GM21526 (cell line): Measurements from ENCODE around the gene TMEM33.
A peak's percentile ranks its signal among the peaks of the same experiment; 100 is the strongest.

Source experiments
- ATAC-seq: cut with Tn5 transposase; IDR thresholded peaks from one replicate; pipeline ENCODE4 v1.9.1; 2021; ENCODE audit warnings: moderate library complexity; ENCODE audit not compliant: unreplicated experiment, low FRiP score

TMEM33 gene

GRCh38 chr4:41935652-41936021 is 408 bp downstream of the TMEM33 start:
- ATAC-seq, result peak; percentile 13

- no peak for ATAC-seq
These were observed 3.9 kb downstream of the TMEM33 start for GRCh38 chr4:41939016-41939626.

DNA sequence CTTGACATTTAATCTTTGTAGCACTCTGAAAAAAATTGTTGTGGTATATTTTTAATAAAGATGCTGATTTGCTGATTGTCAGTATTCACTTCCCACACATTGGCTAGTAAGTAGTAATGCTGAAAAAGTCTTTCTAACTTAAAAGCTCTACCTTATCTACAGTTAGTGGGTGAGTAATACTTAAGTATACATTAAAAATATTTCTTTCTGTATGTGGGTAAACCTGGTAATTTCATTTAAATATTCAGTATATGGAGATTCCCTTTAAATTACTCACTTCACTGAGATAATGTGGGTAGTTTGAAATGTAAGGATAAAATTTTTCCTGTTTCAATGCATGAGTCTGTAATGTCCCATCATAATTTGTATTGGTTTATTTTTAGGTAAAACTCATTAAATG is 5.6 kb downstream of the TMEM33 start:
- no peak for ATAC-seq

DNA sequence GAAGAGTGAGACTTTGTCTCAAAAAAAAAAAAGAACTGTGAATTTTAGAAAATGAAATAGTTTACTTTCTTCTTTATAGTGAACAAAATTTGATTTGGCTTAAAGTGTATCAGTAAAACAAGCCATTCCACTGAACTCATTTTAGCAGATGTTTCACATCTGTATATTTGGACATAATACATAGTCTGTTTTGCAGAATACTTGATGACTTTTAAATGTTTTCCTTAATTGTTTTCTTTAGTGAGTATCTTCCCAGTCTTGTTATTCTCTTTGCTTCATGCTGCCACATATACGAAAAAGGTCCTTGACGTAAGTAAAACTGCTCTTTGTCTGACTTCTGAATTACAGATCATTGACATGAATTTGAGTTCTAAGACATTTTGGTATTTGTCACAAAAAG is 8.3 kb downstream of the TMEM33 start:
- ATAC-seq, result no peak

DNA sequence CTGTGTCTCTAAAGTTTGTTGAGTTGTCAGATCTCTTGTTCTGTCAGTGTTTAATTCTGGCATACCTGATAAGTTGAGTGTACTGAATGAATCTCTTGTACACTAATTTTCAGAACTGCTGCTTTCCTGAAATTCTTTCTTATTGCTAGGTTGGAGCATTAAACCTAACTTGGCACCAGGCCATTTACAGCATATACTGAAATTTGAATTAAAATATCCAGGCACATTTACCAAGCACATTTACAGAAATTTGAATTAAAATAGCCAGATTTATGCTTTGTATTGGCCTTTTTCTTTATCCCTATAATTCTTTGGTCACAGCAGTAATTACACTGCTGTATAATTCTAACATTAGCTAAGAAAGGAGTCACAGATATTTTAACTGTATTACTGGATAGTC is 8.9 kb downstream of the TMEM33 start:
- ATAC-seq, result no peak

DNA sequence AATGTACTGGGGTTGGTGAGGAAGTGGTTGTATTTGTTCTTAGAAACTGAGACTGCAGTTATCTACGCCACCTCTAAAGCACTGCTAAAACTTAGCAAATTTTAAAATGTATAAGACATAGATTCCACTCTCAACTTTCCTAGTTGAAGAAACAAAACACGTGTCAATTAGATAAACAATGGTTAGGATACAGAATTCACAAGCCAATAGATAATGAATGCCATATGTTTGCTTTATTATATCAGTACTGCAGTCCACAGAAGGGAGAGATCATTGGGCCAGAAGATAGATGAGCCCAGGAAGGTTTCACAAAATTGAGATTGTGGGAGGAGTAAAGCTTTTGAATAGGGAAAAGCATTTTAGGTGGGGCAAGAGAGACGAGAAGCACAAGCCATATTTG is 14.3 kb downstream of the TMEM33 start:
- ATAC-seq, result no peak

DNA sequence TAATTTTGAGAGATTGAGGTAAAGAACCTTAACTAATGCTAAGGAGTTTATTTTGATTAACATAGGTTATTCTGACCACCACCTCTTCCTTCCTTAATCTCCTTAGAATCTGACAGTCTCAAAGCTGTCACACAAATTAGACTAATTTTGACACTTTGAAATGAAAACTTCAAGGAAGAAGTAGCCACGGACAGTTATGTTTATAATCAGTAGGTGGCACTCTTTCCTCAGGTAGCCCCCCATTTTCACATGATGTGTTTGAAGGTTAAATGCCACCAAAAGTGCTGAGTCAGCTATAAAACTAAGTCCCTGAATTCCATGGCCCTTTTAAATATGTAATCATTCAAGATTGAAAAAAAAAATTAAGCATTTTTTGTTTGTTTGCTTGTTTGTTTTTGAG is 22.4 kb downstream of the TMEM33 start:
- no peak for ATAC-seq

- ATAC-seq, result no peak
These were observed 27.9 kb downstream of the TMEM33 start for GRCh38 chr4:41963105-41963504.

DNA sequence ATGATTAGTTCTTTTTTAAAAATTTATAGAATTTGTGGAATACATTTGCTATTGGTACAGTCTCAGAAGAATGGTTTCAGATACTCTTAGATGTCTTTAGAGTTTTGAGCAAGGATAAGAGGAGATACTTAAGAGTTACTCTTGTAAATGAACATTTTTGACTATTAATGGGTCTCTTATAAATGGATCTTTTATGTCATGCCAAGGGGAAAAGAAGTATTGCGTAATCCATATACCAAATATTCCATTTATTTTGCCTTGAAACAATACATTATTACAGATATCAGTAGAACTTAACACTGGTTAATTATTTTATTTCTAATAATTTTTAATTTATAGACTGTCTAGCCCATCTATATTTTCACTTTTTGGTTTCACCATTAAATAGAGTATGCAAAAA is 29.2 kb downstream of the TMEM33 start:
- ATAC-seq, result no peak

- no peak for ATAC-seq
These were observed 32.2 kb downstream of the TMEM33 start for GRCh38 chr4:41967392-41967791.

DNA sequence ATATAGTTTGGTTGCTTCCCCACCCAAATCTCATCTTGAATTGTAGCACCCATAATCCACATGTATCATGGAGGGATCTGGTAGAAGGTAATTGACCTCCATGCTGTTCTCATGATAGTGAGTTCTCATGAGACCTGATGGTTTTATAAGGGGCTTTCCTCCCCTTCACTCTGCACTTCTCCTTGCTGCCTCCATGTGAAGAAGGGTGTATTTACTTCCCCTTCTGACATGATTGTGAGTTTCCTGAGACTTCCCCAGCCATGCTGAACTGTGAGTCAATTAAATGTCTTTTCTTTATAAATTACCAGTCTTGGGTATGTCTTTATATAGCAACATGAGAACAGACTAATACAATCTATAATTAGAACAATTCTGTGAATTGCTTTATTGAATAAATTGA is 34.4 kb downstream of the TMEM33 start:
- no peak for ATAC-seq

GRCh38 chr4:41975341-41975740 is 40.1 kb downstream of the TMEM33 start:
- no peak for ATAC-seq

- no peak for ATAC-seq
These were observed 41.7 kb downstream of the TMEM33 start for GRCh38 chr4:41976775-41977516.

DNA sequence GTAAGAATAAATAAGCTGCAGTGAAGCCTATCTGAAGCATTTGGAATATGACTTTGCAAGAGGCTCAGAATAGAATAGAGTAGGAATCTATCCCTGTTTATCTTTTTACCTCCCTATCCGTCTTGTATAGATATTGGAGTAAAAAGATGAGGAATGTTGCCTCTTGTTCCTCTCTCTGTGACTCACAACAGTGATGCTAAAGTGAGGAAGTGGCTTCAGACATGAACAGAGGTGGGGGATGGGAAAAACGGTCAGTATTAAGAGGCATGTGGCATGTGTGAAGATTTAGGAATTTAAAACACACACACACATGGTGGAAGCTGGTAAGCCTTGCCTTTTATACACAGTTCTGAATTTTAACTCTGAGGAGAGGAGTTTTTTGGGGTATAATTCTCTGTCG is 42.5 kb downstream of the TMEM33 start:
- no peak for ATAC-seq

- no peak for ATAC-seq
These were observed 46.2 kb downstream of the TMEM33 start, which contains the start of gene DCAF4L1 for GRCh38 chr4:41981456-41981855. Gene DCAF4L1 (plus strand): TSS chr4:41981756. CDS start chr4:41981793, 37 bp downstream.

DNA sequence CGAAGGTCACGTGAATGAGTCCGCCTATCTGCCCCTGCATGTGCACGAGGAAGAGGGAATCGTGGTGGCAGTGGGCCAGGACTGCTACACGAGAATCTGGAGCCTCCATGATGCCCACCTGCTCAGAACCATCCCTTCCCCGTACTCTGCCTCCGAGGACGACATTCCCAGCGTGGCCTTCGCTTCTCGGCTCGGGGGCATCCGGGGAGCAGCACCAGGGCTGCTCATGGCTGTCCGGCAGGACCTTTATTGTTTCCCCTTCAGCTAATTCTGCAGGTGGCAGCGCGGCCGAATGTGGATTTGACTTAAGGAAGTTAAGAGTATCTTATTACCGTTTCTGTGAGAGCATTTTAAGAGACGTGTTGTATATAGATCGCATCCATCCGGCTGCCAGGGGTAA is 47.5 kb downstream of the TMEM33 start:
- ATAC-seq, result no peak

DNA sequence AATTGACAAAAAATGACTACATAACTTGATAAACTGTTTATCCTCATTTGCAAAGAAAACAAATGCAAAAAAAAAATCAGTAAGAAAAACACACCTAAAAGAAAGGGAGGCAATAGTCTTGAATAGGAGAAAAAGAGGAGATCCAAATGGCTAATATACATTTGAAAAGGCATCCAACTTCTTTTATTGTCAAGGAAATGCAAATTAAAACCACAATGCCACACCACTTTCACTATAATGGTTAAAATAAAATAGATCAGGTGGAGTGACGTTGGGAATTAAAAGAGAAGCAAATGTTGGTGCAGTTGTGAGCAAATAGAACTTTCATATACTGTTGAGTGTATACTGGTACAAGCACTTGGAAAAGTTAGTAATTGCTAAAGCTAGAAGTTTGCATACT is 49.9 kb downstream of the TMEM33 start:
- no peak for ATAC-seq

DNA sequence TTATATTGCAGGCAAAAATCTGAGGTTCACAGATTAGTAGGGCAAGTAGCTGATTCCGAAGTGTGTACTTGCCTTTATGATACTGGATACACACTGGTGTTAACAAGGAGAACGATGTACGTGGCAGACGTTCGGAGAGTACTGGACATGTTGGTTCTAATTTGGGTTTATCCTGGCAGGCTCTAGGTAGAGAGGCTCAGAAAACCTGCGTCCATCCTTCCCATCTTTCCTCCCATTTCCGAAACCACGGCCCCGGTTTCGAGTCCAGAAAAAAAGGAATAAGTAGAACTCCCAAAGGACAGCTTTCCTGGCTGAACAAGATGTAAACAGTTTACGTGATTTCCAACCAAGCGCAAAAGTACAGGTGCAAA is 54.8 kb downstream of the TMEM33 start:
- peak; percentile 24 for ATAC-seq

- ATAC-seq, result peak; percentile 98
These were observed 55.3 kb downstream of the TMEM33 start, which contains the start of gene SLC30A9 for GRCh38 chr4:41990365-41991111. Gene SLC30A9 (plus strand): TSS chr4:41990530. CDS start chr4:41990652, 122 bp downstream.

- ATAC-seq, result no peak
These were observed 56.9 kb downstream of the TMEM33 start for GRCh38 chr4:41991916-41992767.
